Daoy (cell line): Measurements from ENCODE around the gene CFAP20. TPM values are rescaled to one million over a fixed set of nuclear protein-coding genes. Genes with fewer than 3 reads are reported as not detected.

Source experiments
- total RNA-seq: library from RNA; depleted of rRNA; stranded (reverse); fragments of >200 nt; shearing (Covaris generic); gene quantifications from 2 replicates; pipeline ENCODE4 v1.2.3, GENCODE V29; 2014; rRNA removed

Gene CFAP20
- total RNA-seq, 1 experiment from 2014 or later, result 78.6 TPM

Other genes with a start within 250 kb of the CFAP20 start
- gene CNGB1, start 158.3 kb downstream of the CFAP20 start, total RNA-seq, result under 0.01 TPM in 1 of 2 replicates, not detected in the other
- 1.1 and 1.7 TPM in 2 replicates for gene ZNF319, start 128.7 kb downstream of the CFAP20 start, total RNA-seq
- 6.1 and 15.4 TPM in 2 replicates for gene USB1, start 128.0 kb downstream of the CFAP20 start, total RNA-seq
- 1.5 and 3.4 TPM in 2 replicates for gene MMP15, start 103.6 kb downstream of the CFAP20 start, total RNA-seq
- gene CSNK2A2, start 68.7 kb upstream of the CFAP20 start, total RNA-seq, result 16.1 and 17.8 TPM in 2 replicates
- not detected in 2 replicates for gene PRSS54, start 165.6 kb upstream of the CFAP20 start, total RNA-seq